ENCODE data around the gene RAPGEF2.

RAPGEF2 gene

GRCh38 chr4:159297091-159297490, 194.2 kb downstream of the RAPGEF2 start:
- in situ Hi-C loops (cut with HindIII; ENCODE audit: low sequenced_read_pairs) = no loop called here

- in situ Hi-C loops (cut with HindIII; ENCODE audit: low sequenced_read_pairs) = no loop called here
Observed at GRCh38 chr4:159298502-159298901, 195.6 kb downstream of the RAPGEF2 start.

GRCh38 chr4:159303435-159303834, 200.6 kb downstream of the RAPGEF2 start:
- in situ Hi-C loops (cut with HindIII; ENCODE audit: low sequenced_read_pairs) = no loop called here

GRCh38 chr4:159305129-159305528, 202.2 kb downstream of the RAPGEF2 start:
- in situ Hi-C loops (cut with HindIII; ENCODE audit: low sequenced_read_pairs) = no loop called here

- in situ Hi-C loops (cut with HindIII; ENCODE audit: low sequenced_read_pairs) = no loop called here
Observed at GRCh38 chr4:159307929-159308328, 205.1 kb downstream of the RAPGEF2 start.

GRCh38 chr4:159308566-159309340, 205.9 kb downstream of the RAPGEF2 start:
- in situ Hi-C loops (cut with HindIII; ENCODE audit: low sequenced_read_pairs) = no loop called here

GRCh38 chr4:159312236-159312635, 209.4 kb downstream of the RAPGEF2 start:
- in situ Hi-C loops (cut with HindIII; ENCODE audit: low sequenced_read_pairs) = no loop called here

GRCh38 chr4:159315879-159316278, 213.0 kb downstream of the RAPGEF2 start:
- in situ Hi-C loops (cut with HindIII; ENCODE audit: low sequenced_read_pairs) = loop anchor here (5.0 kb wide), 1 partner anchor 34 kb away; no protein-coding TSS in a partner anchor

- in situ Hi-C loops (cut with HindIII; ENCODE audit: low sequenced_read_pairs) = loop anchor here (5.0 kb wide), 1 partner anchor 35 kb away; no protein-coding TSS in a partner anchor
Observed at GRCh38 chr4:159317203-159317602, 214.3 kb downstream of the RAPGEF2 start.

- in situ Hi-C loops (cut with HindIII; ENCODE audit: low sequenced_read_pairs) = loop anchor here (5.0 kb wide), 1 partner anchor 37 kb away; no protein-coding TSS in a partner anchor
Observed at GRCh38 chr4:159319027-159319426, 216.1 kb downstream of the RAPGEF2 start.

- in situ Hi-C loops (cut with HindIII; ENCODE audit: low sequenced_read_pairs) = no loop called here
Observed at GRCh38 chr4:159326480-159326879, 223.6 kb downstream of the RAPGEF2 start.

- in situ Hi-C loops (cut with HindIII; ENCODE audit: low sequenced_read_pairs) = no loop called here
Observed at GRCh38 chr4:159328766-159329165, 225.9 kb downstream of the RAPGEF2 start.

- in situ Hi-C loops (cut with HindIII; ENCODE audit: low sequenced_read_pairs) = no loop called here
Observed at GRCh38 chr4:159334461-159334860, 231.6 kb downstream of the RAPGEF2 start.

GRCh38 chr4:159337041-159337440, 234.2 kb downstream of the RAPGEF2 start:
- in situ Hi-C loops (cut with HindIII; ENCODE audit: low sequenced_read_pairs) = no loop called here

- in situ Hi-C loops (cut with HindIII; ENCODE audit: low sequenced_read_pairs) = no loop called here
Observed at GRCh38 chr4:159341522-159341921, 238.6 kb downstream of the RAPGEF2 start.

- in situ Hi-C loops (cut with HindIII; ENCODE audit: low sequenced_read_pairs) = no loop called here
Observed at GRCh38 chr4:159342374-159342773, 239.5 kb downstream of the RAPGEF2 start.

- in situ Hi-C loops (cut with HindIII; ENCODE audit: low sequenced_read_pairs) = no loop called here
Observed at GRCh38 chr4:159343116-159343515, 240.2 kb downstream of the RAPGEF2 start.

- in situ Hi-C loops (cut with HindIII; ENCODE audit: low sequenced_read_pairs) = no loop called here
Observed at GRCh38 chr4:159344877-159345276, 242.0 kb downstream of the RAPGEF2 start.

GRCh38 chr4:159346681-159347080, 243.8 kb downstream of the RAPGEF2 start:
- in situ Hi-C loops (cut with HindIII; ENCODE audit: low sequenced_read_pairs) = no loop called here

GRCh38 chr4:159347813-159348212, 244.9 kb downstream of the RAPGEF2 start:
- in situ Hi-C loops (cut with HindIII; ENCODE audit: low sequenced_read_pairs) = no loop called here

- in situ Hi-C loops (cut with HindIII; ENCODE audit: low sequenced_read_pairs) = no loop called here
Observed at GRCh38 chr4:159349332-159349731, 246.5 kb downstream of the RAPGEF2 start.

GRCh38 chr4:159352609-159353008, 249.7 kb downstream of the RAPGEF2 start:
- in situ Hi-C loops (cut with HindIII; ENCODE audit: low sequenced_read_pairs) = loop anchor here (5.0 kb wide), 1 partner anchor 70 kb away; no protein-coding TSS in a partner anchor
